Measurements from ENCODE around the gene CUTA. TPM values are rescaled to one million over a fixed set of nuclear protein-coding genes. Genes with fewer than 3 reads are reported as not detected.

The CUTA gene
- total and polyA plus RNA-seq, 2 of the 13 experiments (the other 11 are each of a cell fraction or from before 2014, with no cell fraction given), result 170 to 180 TPM

GRCh38 chr6:33454009-33454946 is 36.4 kb upstream of the CUTA start, which contains the start of gene ZBTB9 (continued):
- TF ChIP-seq NFAT5 (CRISPR knock-in tag; IDR thresholded peaks at IDR 0.05), result peak; percentile 74; the same call in 1 of the 2 replicates
- TF ChIP-seq ZBTB10 (CRISPR knock-in tag; IDR thresholded peaks at IDR 0.05; ENCODE audit: borderline replicate concordance), result 0 out of 2 replicates have a peak, but pooled peaks have one; percentile 38
- no peak for TF ChIP-seq ZNF20 (CRISPR knock-in tag; IDR thresholded peaks at IDR 0.05)
- peak; percentile 96; the same call in 1 of the 2 replicates for TF ChIP-seq TSC22D2 (CRISPR knock-in tag; IDR thresholded peaks at IDR 0.05; ENCODE audit: borderline replicate concordance)
- peak; percentile 84; the same call in 1 of the 2 replicates for TF ChIP-seq BRF2 (CRISPR knock-in tag; IDR thresholded peaks at IDR 0.05)
- no peak for TF ChIP-seq TRIM24 (CRISPR knock-in tag; IDR thresholded peaks at IDR 0.05)
- no peak; the same call in 1 of the 2 replicates for TF ChIP-seq SIX1 (CRISPR knock-in tag; IDR thresholded peaks at IDR 0.05; ENCODE audit: borderline replicate concordance)
- peak; percentile 98 for TF ChIP-seq ZNF605 (CRISPR knock-in tag; IDR thresholded peaks at IDR 0.05)
- peak; percentile 30; the same call in 1 of the 2 replicates for TF ChIP-seq MLX (CRISPR knock-in tag; IDR thresholded peaks at IDR 0.05)
- TF ChIP-seq ZNF282 (IDR thresholded peaks at IDR 0.05; ENCODE audit: partially characterized antibody), result no peak
- TF ChIP-seq TAF1 (CRISPR knock-in tag; IDR thresholded peaks at IDR 0.05), result peak; percentile 98
- TF ChIP-seq ZNF761 (CRISPR knock-in tag; conservative IDR thresholded peaks at IDR 0.05), result peak; percentile 82
- no peak for TF ChIP-seq NBN (conservative IDR thresholded peaks at IDR 0.05)
- peak; percentile 95; the same call in 1 of the 2 replicates for TF ChIP-seq NR0B2 (CRISPR knock-in tag; IDR thresholded peaks at IDR 0.05)
- TF ChIP-seq ATF7-NPFF (CRISPR knock-in tag; IDR thresholded peaks at IDR 0.05; ENCODE audit: low read depth), result peak; percentile 93
- TF ChIP-seq ZNF430 (CRISPR knock-in tag; IDR thresholded peaks at IDR 0.05), result peak; percentile 96
- peak; percentile 94; the same call in 1 of the 2 replicates for TF ChIP-seq ZNF776 (CRISPR knock-in tag; IDR thresholded peaks at IDR 0.05)
- no peak for TF ChIP-seq DPF2 (CRISPR knock-in tag; IDR thresholded peaks at IDR 0.05; ENCODE audit: borderline replicate concordance, low read depth)

Data from HepG2 (cell line).